Right cardiac atrium (tissue), 5 donors: ENCODE measurements around the gene TRIM71. TPM values are rescaled to one million over a fixed set of nuclear protein-coding genes. Genes with fewer than 3 reads are reported as not detected.
A peak's percentile ranks its signal among the peaks of the same experiment; 100 is the strongest.
"Not testable (repeated sequence)": the region's sequence is repeated elsewhere in the genome, so short reads cannot be mapped to it uniquely, and the experiment has no call there.

Experiments used
- ATAC-seq, 2 donors: fragments of 200-7000 bp; cut with Tn5 transposase; one replicate each; pipeline versions ENCODE4 v1.8.0 to v1.9.1; 2020; ENCODE audit warnings: moderate library complexity in 2 of 2, mild to moderate bottlenecking in 1 of 2
- DNase-seq, 3 donors: peaks; one replicate each; pipeline ENCODE4 v3.0.0-alpha.2; 2020
- H3K27ac ChIP-seq: one replicate; pipeline ENCODE4 v1.5.1; 2013; ENCODE audit warnings: mild to moderate bottlenecking, low read length, control low read depth, moderate library complexity
- H3K27me3 ChIP-seq: one replicate; pipeline ENCODE4 v1.6.1; 2013; ENCODE audit not compliant: control insufficient read depth, insufficient read depth
- H3K4me1 ChIP-seq: one replicate; pipeline ENCODE4 v1.6.1; 2013; ENCODE audit warnings: low read length; ENCODE audit not compliant: control insufficient read depth, insufficient read depth
- H3K4me3 ChIP-seq: one replicate; pipeline ENCODE4 v1.5.1; 2013; ENCODE audit warnings: low read length, control low read depth
- H3K9me3 ChIP-seq: one replicate; pipeline ENCODE4 v1.6.1; 2013; ENCODE audit warnings: low read length; ENCODE audit not compliant: control insufficient read depth
- WGBS: extraction: QIAGEN DNeasy Blood & Tissue Kit; methylation state at CpG from one replicate; pipeline ENCODE4 v1.1.7; 2013; 5-methylcytosine and 5-hydroxymethylcytosine counted together
- intact Hi-C, 4 donors: fragments of 100-400 bp; cut with DNase I; formaldehyde crosslinking; loops; one replicate each; pipeline versions ENCODE4 v1.11.0 to v1.14.0; 2022 to 2023
- long read RNA-seq, 4 donors: library from polyadenylated mRNA; unstranded; transcript quantifications; one replicate each; pipeline ENCODE4 v2.0.0, GENCODE V29; 2020 to 2021
- polyA plus RNA-seq: library from polyadenylated mRNA; stranded (reverse); fragments of 200-250 nt; gene quantifications from one replicate; pipeline ENCODE4 v1.2.3, GENCODE V29; 2013
- total RNA-seq, 4 donors: library from RNA; stranded (reverse); fragmentation: NEBNext Ultra II Directional; extraction: Animal tissue kit (Norgen Biotek cat#: 25700); gene quantifications; one replicate each; pipeline ENCODE4 v1.2.1, GENCODE V29; 2021
- donor health status: healthy with polysubstance abuse.
- donor health status: DM: no; HTN: yes; CAD: no.
- donor health status: DM: no; HTN: no; CAD: no.
- donor health status: DM: no; HTN: yes; CAD: no; lungs with severe emphysema.
- donor health status: DM: yes; HTN: yes; CAD: no.

Gene TRIM71
- not detected for total RNA-seq
- polyA plus RNA-seq, result not detected
- long read RNA-seq, donor 1, result 0 reads
- long read RNA-seq, donor 2, result 0 reads
- long read RNA-seq, donor 3, result 0 reads
- long read RNA-seq, donor 4, result 0 reads

DNA sequence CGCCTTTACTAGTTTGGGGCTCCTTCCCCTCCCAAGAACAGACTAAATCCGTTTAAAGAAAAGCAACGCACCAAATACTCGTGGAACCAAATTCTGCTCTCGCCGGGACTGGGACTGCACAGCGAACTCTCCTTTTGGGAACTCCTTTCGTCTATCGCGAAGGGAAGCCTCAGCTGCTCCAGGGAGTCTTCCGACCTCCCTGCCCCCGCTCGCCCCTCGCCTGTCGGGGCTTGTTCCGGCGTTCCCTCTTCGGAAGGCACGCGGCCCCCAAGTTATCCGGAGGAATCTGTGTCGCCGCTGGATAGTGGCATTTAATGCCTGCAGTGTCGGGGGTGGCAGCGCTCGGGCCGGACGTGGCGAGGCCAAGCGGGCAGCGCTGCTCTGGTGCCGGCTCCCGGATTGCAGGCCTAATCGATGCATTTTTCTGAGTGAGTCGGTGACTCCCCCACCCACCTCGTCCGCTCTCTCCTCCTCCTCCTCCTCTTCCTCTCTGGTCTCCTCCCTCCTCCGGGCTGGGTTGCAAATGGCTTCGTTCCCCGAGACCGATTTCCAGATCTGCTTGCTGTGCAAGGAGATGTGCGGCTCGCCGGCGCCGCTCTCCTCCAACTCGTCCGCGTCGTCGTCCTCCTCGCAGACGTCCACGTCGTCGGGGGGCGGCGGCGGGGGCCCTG lies at the start of gene TRIM71:
Gene TRIM71, plus strand, starts transcription at position 440 of the 671 bp plus-strand sequence. Its CDS starts 84 bp downstream, at position 524.
- Histone ChIP-seq H3K4me1 (peaks cover 5% of the 10 kb centered on the region), H3K4me3 (peak within 1 kb of the TSS; percentile 29), H3K9me3 (no peaks in the 10 kb centered on the region), H3K27ac (no peak within 1 kb of the TSS), H3K27me3 (no peaks in the 10 kb centered on the region)
- intact Hi-C loops, result no loop called here
- 1% methylated on average over 59 of the region's 59 CpGs for WGBS
- ATAC-seq (no peak), DNase-seq (no peak)

DNA sequence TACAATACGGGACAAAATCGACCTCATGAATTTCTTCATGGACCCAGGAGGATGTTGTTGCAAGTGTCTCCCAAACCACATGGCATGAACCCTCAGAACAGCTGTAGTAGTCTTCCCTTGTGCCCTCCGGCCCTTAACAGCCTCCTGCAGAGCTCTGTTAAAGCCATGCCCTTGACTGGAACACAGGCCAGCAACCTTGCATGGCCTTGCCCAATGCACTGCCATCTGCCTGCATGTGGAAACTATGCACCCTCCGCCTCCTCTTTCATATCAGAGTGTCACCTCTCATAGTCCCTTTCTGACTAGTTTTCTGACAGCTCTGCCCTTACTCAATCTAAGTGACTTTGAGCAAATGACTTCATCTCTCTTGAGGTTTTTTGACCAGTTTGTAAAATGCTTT lies 39.4 kb upstream of the TRIM71 start:
- no peak for ATAC-seq
- Histone ChIP-seq H3K4me3 (no peak overlapping the region), H3K27ac (no peak overlapping the region), H3K27me3 (no peaks in the 10 kb centered on the region), H3K4me1 (no peaks in the 10 kb centered on the region), H3K9me3 (no peaks in the 10 kb centered on the region)
- no peak for DNase-seq
- intact Hi-C loops, result no loop called here
- WGBS, result 92% methylated on average over 4 of the region's 4 CpGs

DNA sequence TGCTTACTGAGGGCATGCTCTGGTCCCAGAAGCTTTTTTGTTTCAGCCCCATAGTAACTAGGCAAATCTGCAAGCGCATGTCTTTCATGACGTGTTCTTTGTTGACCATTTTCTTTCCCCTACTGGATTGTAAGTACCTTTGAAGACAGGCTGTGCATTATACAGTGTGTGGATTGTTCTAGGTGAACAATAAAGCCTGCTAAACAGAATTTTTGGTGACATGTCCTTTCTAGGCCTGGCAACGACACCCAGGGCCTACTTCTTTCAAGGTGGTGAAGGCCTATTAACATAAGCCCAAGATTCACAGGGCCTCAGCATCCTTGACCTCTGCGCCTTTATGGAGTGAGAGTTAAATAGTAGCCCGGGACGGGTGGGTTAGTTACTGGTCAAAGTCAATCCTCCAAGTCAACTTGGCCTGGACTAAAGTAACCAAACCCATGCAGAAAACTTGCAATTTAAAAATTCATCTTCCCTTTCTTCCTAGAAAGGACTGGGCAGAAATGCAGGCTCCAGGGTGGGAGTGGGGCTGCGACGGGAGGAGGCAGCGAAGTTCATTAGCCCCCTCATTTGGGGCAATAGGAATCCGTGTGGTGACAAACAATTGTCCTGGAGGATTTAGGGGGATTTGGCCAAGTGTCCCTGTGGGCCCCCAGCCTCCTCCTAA lies 37.6 kb upstream of the TRIM71 start:
- DNase-seq (no peak), ATAC-seq (no peak)
- Histone ChIP-seq H3K27me3 (no peaks in the 10 kb centered on the region), H3K9me3 (no peaks in the 10 kb centered on the region), H3K27ac (no peak overlapping the region), H3K4me1 (no peaks in the 10 kb centered on the region), H3K4me3 (peak overlapping the region; percentile 42)
- WGBS, result 91% methylated on average over 10 of the region's 10 CpGs
- intact Hi-C loops, result no loop called here

DNA sequence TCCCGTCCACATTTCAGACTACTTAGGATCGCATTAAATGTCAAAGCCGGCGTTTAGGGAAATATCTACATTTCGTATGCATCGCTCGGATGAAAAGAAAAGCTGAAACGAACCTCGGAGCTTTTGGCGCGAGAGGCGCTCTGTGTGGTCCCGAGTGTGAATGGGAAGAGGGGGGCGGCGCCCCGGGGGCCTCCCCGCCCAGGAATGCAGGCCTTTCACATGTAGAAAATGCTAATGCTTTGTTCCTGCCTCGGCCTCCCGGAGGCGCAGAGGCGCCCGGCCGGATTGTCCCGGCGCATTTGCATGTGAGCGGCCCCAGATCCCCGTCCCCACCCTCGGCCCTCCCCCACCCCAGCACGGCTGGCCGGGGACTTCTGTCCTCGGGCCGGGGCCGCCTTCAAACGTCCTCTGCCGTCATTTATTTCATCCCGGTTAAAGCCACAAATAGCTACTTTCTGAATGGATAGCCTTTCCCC lies 37.0 kb upstream of the TRIM71 start:
- DNase-seq (peak; percentile 42 to 69 (median 67)), ATAC-seq (peak; percentile 55 to 76)
- Histone ChIP-seq H3K4me3 (peak overlapping the region; percentile 42), H3K27me3 (no peaks in the 10 kb centered on the region), H3K9me3 (no peaks in the 10 kb centered on the region), H3K27ac (no peak overlapping the region), H3K4me1 (no peaks in the 10 kb centered on the region)
- 6% methylated on average over 36 of the region's 36 CpGs for WGBS
- intact Hi-C loops, result no loop called here

DNA sequence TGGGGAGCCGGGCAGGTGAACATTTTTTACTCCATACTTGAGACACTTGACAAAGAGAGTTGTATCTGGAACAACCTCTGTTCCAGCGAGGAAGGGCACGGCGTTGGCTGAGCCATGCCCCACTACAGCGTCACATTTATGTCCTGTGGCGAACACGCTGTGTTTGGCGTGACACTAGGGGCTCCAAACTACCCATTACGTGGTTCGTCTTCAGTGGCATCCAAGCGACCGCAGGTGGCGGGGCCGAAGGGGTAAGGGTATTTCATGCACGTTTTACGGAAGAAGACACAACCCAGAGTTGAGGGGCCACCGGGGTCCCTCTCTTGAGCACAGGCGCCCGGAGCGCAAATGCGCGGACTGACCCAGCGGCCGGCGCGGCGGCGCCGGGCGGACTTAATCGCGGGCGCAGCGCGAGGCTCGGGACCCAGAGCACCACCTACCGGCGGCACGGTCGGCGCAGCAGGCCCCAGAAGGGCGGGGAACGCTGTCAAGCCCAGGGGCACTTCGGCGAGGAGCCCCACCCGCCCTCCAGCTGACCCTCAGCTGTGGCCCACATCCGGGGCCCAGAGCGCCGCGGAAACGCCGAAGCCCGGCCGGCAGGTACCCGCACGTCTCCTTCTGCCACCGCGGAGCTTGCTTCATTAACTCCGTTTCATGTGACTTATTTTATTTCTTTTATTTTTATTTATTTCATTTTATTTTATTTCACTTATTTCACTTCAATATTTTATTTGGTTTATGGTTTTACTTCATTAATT lies 36.4 kb upstream of the TRIM71 start:
- no peak overlapping the region for H3K27ac ChIP-seq
- ATAC-seq (peak; percentile 96), DNase-seq (peak; percentile 78 to 91 (median 90))
- H3K4me3 ChIP-seq, result peak overlapping the region; percentile 42
- H3K9me3 ChIP-seq, result no peaks in the 10 kb centered on the region
- no peaks in the 10 kb centered on the region for H3K27me3 ChIP-seq
- intact Hi-C loops, result no loop called here
- no peaks in the 10 kb centered on the region for H3K4me1 ChIP-seq
- WGBS, result 2% methylated on average over 59 of the region's 59 CpGs

DNA sequence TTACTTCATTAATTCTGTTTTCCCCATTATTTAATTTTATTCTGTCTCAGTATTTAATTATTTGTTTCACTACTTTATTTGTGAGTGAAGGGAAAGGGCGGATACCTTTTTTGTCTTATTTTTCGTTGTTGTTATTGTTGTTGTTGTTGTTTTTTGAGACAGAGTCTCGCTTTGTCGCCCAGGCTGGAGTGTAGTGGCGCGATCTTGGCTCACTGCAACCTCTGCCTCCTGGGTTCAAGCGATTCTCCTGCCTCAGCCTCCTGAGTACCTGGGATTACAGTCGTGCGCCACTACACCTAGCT lies 35.9 kb upstream of the TRIM71 start:
- intact Hi-C loops, DNase-seq, H3K27ac ChIP-seq, H3K4me3 ChIP-seq, H3K27me3 ChIP-seq, ATAC-seq, H3K9me3 ChIP-seq, H3K4me1 ChIP-seq: not testable (repeated sequence)
- 94% methylated on average over 9 of the region's 9 CpGs for WGBS

DNA sequence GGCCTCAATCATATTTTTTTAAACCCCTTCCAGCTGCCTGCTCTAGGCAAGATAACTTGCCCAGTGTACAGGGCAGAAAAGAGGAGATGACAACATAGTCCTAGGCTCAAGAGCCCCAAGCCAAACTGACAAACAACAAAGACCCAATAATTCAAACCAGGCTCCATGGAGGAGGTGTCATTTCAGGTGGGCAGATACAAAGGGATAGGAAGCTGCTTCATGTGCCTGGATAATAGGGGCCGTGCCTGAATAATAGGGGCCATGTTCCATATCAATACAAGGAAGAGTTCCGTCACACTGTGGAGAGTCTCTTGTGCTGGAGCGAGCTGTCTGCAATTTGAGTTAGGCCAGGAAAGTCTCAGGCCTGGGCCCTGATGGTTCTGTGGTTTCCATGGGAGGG lies 35.4 kb upstream of the TRIM71 start:
- 89% methylated on average over 3 of the region's 3 CpGs for WGBS
- ATAC-seq (no peak), DNase-seq (no peak)
- intact Hi-C loops, result no loop called here
- Histone ChIP-seq H3K27me3 (no peaks in the 10 kb centered on the region), H3K4me3 (no peak overlapping the region), H3K4me1 (no peaks in the 10 kb centered on the region), H3K27ac (no peak overlapping the region), H3K9me3 (no peaks in the 10 kb centered on the region)

DNA sequence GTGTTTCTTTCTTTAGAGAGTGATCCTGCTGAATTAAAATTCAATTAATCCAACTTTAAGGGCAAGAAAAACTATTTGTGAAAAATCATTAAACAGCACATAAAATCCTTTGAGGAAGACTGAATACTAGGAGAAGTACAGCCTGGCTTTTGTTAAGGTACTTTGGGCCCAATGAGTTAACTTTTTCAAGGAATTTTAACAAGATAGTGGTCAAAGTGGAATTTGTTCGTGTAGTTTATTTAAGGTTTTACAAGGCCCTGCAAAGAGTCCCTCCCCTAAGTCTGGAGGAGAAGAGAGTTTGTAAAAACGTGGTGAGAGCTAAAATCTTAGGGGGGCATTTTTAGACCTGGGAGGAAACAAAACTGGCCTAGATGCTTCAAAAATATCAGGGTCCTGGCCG lies 26.0 kb upstream of the TRIM71 start:
- no peaks in the 10 kb centered on the region for H3K9me3 ChIP-seq
- no peak overlapping the region for H3K27ac ChIP-seq
- no peaks in the 10 kb centered on the region for H3K27me3 ChIP-seq
- ATAC-seq (no peak), DNase-seq (no peak)
- no peak overlapping the region for H3K4me3 ChIP-seq
- H3K4me1 ChIP-seq, result no peaks in the 10 kb centered on the region
- WGBS, result 71% methylated on average over 3 of the region's 3 CpGs
- intact Hi-C loops, result no loop called here

DNA sequence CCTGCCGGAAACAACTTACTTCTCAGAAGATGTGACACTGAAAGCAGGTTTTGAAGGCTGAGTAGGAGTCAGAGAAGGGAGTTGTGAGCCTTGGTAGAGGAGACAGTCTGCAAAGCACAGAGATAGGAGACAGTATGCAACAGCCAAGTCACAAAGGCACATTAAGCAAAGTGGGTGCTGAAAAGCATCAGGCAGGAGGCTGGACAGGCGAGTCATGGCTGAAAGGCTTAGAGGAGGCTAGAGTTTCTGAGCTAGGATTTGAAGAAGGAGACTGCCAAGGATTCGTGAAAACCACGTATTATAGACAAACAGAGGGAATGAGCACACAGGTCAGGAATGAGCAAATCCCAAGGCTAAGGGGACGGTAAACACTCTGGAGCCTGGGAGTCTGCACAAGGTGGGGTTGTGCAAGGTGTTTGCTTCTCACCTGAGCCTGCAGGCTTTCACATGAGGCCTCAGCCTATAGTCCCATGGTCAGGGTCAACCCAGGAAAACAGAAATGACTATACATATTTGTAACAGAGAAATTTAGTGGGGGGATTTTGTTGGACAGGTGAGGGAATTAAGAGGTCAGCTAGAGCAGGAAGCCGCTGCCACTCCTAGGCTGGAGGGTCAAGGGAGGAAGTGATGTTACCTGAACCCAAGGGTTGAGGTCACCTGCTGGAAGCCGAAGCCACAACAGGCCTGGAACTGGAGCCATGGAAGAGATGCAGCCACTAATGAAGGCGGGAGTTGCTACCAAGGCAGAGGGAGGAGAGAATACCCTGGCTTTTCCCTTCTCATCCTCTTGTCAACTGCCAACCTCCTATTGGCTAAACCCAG lies 23.1 kb upstream of the TRIM71 start:
- no peak overlapping the region for H3K4me3 ChIP-seq
- DNase-seq (no peak), ATAC-seq (no peak)
- H3K9me3 ChIP-seq, result no peaks in the 10 kb centered on the region
- no peaks in the 10 kb centered on the region for H3K27me3 ChIP-seq
- WGBS, result 83% methylated on average over 8 of the region's 8 CpGs
- intact Hi-C loops, result no loop called here
- H3K27ac ChIP-seq, result no peak overlapping the region
- H3K4me1 ChIP-seq, result no peaks in the 10 kb centered on the region

DNA sequence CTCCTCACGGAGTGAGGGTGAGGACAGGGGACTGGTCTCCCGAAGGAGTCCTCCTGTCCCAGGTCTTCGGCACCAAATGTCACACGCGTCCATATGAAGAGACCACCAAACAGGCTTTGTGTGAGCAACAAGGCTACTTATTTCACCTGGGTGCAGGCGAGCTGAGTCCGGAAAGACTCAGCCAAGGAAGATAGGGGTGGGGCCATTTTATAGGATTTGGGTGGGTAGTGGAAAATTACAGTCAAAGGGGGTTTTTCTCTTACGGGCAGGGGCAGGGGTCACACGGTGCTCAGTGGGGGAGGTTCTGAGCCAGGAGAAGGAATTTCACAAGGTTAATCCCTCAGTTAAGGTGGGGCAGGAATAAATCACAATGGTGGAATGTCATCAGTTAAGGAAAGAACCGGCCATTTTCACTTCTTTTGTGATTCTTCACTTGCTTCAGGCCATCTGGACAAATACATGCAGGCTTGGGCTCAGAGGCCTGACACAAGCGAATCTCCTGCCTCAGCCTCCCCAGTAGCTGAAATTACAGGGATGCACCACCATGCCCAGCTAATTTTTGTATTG lies 21.3 kb upstream of the TRIM71 start:
- ATAC-seq, H3K4me1 ChIP-seq, DNase-seq, H3K4me3 ChIP-seq, H3K27ac ChIP-seq, intact Hi-C loops, H3K27me3 ChIP-seq, H3K9me3 ChIP-seq: not testable (repeated sequence)
- 85% methylated on average over 11 of the region's 11 CpGs for WGBS
